DMS 273 treated with DMSO at 0.1 percent for 48 hours (cell line): ENCODE measurements around the gene PTPRC.
A peak's percentile ranks its signal among the peaks of the same experiment; 100 is the strongest.

Experiments
- DNase-seq: peaks from one replicate; lab custom pipeline; 2025; lab: John Stamatoyannopoulos, UW

The PTPRC gene

DNA sequence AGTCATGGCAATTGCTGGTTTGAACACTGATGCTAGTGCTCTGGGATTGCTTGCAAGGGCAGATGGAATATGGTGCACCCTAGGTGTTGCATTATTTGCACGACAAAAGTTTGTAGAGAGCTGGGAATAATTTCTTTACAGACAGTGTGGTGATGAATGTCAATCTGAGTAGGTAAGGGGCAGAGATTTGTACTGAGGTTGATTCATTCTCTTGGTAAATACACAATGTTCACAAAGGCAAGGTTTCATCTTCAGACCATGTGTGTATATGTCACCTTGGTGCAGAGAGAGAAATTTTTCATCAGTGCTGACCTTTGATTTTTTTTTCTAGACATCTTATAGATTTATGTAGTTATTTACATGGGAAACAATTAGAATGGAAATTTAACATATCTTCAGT, 5.0 kb downstream of the PTPRC start:
- DNase-seq: no peak

DNA sequence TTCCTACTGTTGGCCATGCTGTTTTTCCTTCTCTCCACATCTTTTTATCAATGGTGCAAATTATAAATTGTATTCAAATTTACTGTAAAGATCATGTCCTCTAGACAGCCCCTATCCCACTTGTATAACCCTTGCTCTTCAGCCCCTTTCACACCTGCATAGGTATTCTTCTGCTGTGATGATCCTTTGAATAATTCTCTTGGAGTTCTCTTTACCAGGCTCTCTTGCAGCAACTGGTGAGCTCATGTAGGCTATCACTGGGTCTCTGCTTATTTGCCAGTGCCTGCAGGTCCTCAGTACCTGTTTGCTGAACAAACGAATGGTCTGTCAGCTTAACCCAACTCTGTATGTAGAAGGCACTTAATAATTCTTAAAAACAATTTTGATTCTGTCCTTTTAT, 8.2 kb downstream of the PTPRC start:
- DNase-seq: no peak

DNA sequence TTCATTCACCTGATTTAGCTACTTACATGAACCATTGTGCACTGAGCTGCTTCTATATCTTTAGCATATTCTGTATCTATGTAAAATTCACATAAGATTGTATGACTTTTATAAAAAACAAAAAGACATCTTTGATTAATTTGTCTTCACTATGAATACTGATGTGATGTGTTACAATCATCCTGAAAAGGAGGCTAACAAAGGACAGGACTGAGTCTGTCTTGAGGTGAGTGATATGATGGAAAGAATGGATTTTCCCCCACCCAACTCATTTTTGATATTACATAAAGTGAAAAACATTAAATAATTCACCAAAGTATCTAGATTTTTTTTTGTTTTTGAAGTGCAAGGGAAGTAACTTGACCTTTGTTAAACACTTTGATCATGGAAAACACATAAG, 9.8 kb downstream of the PTPRC start:
- DNase-seq: no peak

DNA sequence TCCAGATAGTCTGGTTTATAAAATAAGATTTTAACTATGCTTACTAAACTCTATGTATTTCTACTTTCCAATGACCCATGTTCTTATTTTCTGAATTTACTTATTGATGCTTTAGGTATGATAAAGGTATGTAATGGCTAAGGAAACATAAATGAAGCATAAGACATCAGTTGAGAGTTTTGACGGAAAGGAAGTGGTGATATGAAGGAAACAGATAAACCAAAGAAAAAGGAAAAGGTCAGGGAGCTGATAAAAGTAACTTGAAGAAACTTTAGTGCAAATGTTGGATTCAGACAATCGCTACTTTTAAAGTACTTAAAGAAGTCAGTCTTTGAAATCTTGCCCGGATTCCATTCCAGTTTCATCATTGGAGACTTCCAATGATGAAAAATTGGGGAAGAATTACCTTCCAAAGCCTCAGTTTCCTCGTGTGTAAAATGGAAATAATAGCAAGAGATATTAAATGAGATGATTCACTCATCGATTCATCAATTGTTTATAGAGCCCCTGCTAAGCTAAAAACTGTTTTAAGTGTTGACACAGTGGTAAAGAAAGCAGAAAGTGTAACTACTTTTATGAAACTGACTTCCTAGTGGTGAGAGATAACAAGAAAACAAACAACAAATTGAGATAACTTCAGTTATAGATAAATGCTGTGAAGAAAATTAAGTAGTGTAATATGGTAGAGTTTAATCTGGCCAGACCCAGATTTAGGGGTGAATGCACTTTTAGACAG, 10.6 kb downstream of the PTPRC start:
- DNase-seq: no peak

DNA sequence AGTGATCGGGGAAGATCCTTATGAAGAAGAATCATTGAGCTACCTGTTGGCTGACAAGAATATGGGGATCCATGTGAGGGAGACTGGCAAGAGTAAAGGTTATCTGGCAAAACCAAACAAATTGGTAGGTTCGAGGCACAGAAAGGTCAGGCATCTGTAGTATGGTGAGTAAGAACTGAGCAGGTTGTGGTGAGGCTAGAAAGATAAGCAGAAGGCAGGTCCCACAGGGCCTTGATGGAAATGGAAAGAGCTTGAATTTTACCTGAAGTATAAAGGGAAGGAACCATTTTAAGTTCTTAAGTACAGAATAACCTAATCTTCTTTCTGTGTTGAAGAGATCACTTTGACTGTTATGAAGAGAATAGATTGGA, 11.1 kb downstream of the PTPRC start:
- no peak for DNase-seq

DNA sequence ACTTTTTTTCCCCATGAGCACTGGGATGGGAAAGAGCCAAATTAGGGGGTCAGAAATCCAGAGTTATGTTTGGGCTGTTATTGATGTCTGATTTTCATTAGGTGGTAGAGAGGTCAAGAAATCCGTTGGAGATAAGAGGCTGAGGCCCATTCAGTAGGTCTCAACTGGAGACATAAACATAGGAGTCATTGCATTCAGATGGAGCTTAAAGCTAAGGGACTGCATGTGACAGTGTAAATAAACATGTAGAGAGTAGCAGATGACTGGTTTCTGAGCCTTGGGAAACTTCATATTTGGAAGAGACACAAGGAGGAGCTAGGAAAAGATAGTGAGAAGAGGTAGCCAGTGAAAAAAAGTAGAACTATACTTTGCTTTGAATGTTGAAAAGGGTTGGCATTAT, 11.7 kb downstream of the PTPRC start:
- no peak for DNase-seq

DNA sequence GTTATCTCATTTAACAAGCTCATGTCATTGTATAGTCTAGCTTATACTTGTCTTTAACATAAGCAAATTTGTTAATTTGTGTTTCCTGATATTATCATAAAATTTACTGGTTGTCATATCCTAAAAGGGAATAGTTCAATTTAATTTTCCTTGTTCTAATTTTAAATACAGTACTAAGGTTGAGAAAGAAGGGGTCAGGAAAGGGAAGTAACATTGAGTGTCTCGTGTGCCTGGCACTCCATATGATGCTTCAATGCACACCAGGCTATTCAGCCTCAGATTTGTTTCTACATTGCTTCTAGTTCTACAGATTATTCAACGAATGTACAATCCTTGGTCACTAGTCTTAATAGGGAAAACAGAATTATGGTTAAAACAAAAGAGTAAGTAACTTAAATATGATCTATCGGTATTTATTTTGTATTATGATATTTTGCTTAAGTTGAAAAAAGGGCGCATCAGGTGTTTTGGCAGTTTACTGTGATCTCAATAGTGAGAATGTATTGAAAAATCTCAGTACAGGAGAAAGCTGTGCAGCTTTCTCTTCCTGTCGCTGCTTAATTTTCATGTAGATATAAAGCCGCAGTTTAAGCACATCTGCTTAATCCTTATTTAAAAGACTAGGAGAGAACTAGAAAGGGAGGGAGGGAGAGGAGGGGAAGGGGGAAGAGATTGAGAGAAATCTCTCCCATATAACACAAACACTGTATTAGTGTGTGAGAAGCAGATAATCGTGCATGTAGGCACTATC, 13.0 kb downstream of the PTPRC start:
- no peak for DNase-seq

DNA sequence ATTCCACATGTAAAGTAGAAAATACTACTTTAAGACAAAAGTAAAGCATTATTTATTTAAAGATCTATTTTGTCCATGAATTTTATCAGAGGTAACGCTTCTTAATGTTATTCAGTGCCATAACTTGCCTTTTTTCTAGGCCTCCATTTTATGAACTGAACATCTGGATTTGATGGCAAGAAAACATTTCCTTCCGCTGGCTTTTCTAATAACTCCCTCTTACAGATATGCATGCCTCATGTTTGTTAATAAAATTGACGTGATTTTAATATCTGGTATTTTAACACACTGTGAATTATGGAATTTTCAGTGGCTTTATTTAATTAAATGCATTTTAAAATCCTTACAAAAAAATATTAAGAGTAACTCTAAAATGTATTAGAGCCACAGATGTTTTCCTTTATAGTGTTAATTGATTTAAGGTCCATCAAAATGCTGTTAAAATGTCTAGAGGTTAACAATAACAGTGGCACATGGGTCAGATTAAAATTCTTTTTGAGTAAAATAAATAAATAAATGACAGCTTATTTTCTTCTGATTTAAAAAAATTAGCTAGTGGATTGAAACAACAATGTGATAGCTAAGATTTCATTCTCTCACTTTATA, 15.1 kb downstream of the PTPRC start:
- DNase-seq: no peak

DNA sequence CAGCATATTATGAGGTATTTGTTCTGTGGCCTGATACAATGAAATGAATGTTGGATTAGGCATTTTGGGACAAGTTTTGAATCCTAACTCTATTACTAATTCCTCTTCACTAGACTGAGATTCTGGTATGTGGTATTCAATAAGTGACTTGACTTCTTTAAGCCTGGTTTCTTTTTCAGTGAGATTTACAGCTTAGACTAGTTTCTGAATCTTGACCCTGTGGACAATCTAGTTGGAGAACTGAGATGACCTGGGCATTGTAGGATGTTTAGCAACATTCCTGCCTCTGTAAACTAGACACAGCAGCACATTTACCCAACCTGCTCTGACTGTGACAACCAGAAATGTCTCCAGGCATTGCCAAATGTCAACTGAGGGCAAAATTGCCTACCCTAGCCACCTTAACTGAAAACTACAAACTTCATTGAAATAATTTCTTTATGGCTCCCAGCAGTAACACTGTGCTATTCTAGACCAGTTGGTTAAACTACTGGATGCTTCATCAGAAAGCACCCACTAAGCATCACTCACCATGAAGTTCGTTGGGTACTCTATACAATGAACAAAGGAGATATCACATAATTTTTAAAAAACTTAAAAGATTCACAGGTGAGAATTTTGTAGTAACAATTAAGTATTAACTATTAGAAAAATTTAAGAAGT, 16.8 kb downstream of the PTPRC start:
- DNase-seq: no peak

DNA sequence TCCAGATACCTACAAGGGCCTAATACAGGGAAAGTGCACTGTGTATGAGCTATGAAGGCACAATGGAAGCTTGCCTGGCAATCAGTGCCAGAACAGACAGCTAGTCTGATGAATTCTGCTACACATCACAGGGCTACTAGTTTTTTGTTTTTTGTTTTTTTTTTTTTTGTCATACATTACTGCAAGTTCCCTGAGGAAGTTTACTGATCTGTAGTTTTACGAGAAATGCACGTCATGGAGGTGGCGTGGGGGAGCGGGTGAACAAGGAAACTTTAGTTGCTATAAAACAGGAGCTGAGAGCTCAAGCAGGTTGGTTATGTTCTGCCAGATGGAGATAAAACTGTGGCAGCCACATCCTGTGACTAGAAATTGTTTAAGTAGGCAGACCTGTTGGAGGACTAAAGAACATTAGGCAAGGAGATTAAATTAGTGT, 17.7 kb downstream of the PTPRC start:
- DNase-seq: no peak

DNA sequence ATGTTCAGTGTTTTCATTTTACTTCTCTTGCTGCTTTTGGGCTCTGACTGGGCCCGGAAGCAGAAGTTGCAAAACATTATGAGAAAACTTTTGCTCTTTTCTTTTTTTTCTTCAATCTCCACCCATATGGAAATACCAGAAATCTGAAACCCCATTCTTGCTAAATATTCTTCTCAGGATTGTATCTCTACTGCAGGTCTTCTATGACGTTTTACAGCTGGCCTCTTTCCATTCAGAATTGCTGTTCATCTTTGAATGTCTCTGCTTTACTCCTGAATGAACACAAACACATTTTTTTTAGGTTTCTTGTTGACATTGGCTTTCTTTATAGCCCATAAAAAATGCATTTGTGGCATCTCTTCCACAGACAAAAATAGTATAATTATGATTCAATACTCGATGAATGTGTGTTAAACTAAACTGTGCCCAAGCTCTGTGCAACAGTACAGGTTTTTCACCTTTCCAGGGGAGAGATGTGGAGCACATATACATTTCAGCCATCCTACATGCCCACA, 18.8 kb downstream of the PTPRC start:
- no peak for DNase-seq

DNA sequence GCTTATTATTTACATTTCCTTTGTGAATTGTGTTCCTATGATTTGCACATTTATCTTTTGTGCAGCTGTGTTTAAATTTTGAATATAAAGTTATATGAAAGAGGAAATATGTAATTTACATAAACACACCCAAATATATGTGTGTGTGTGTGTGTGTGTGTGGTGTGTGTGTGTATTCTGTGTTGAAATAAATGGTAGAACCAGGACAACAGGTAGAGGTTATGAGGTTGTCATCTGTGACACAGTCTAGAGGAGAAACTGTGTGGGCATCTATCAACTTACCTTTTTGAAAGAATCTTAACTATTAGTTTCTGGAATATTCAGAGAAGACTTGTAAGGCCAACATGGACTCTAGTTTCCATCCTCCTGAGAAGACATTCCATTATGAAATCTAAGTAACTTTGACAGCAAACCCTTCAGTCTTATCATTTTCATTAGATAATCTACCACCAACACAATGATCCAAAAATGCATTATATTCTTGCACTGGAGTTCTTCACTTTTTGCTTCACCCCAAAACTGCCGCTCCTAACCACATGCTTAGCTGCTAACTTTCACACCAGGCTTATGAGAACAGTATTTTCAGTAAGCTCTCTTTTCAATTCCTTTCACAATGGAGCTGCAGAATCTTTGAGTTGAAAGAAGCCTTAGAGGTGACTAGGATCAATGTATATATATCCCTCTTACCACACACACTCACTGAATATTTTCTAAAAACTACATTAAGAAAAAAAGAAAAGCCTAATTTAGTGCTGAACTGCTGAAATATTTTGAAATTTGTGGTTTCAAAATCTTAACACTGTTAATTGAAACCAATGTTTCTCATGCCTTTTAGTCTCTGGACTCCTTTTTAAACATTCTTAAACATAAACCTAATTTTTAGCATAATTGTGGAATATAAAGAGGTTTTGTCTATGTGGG, 21.8 kb downstream of the PTPRC start:
- no peak for DNase-seq

DNA sequence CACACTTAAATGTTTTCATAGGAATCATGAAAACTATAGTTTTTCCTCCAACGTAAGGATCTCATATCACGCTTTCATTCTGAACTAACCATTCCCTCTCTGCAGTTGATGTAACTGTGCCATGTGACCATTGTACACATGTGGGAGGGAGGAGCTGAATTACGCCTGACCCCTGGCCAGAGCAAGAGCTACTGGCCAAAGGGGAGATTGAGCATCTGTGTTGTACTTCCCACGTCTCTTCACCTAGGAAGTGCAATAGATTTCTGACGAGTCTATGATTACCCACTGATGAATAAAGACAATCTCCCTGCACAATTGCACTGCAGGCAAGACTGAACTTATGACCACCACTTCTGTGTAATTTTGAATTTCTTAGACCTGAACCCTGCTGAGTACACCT, 24.0 kb downstream of the PTPRC start:
- DNase-seq: no peak

DNA sequence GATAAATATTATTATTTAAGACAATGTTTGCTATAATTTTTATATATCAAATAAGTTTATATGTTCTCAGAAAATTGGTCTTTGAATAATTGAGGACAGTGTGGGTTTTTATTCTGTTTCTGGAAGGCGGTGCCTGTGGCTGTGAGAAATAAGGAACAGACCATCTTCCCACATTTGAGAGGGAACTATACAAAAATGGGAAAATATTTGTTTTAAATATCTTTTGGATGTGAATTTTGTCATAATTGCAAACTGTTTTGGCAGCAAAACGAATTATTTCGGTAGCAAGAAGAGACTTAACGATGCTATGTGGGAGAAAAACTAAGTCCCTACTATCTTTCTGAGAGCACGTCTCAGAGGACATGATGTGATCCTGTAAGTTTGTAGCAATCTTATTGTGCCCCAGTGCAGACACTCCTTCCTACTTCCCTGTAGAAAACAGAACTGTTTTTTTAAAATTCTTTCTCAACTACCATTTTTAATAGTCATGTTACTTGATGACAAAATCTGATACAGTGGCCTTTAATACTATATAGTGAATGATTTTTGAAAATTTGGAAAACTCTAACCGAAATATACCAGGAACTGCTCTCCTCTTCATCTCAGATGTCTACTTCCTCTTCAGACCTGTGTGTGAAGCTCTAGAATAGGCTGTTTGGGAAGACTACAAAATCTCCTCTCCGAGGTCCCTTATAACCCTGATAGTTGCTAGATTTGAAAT, 25.4 kb downstream of the PTPRC start:
- DNase-seq: no peak

DNA sequence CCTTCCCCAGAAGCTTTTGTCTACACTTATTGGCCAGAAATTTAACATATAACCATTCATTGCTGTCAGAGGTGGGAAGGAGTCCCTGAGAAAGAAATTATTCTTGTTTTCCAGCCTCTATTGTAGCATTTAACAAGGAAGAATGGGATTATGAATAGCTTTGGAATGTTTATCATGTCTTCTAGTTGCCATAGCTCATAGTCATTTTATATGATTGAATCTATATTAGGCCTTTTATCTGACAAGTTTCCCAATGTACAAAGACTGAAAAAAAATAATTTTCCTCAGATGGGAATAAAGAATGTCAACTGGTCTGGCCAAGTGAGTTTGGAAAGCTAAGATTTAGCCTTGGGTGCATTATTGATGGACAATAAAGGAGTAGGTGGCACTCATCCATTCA, 28.3 kb downstream of the PTPRC start:
- DNase-seq: no peak

DNA sequence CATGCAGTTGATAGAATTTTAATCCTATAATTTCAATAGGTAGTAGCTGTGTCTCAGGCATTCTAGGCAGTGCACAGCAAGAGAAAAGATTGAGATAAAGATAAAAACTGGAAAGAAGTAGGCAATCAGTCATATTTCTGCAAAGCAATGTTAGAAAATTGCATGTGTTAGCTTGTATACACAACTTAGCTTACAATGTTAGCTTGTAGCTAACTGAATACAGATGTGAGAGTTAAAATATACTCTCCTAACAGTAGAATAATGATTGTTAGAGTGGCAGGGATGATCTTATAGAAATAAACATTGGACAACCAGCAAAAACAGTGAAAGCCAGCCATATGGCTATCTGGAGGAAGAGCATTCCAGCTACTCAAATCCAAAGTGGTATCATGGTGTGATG, 29.0 kb downstream of the PTPRC start:
- no peak for DNase-seq

DNA sequence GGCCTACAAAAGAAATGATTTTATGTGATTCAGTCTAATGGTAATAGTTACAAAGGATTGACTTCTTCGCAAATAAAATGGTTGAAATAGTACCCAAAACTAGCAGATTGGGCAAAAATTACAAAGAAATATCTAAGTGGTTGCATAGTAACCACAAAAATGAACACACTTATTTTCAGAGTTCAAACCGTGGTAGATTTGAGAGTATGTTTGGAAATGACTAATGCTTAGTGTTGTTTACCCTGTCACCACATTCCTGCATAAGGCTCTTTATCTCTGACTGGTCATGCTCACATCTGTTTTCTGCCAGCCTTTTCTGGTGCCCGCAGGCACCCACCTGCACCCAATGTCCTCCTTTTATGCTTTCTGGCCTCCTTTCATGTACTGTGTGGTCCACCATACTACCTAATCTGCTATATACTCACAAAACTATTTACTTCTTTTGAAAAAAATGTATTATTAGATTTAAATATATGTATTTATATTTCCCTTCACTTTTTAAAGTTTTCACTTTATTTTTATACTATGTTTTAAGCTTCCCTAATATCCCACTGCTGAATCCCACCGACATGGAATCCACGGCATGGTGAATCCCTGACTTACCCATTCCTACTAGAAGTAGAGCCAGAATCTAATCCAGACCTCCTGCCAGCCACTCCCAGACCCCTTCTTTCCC, 30.3 kb downstream of the PTPRC start:
- DNase-seq: no peak

DNA sequence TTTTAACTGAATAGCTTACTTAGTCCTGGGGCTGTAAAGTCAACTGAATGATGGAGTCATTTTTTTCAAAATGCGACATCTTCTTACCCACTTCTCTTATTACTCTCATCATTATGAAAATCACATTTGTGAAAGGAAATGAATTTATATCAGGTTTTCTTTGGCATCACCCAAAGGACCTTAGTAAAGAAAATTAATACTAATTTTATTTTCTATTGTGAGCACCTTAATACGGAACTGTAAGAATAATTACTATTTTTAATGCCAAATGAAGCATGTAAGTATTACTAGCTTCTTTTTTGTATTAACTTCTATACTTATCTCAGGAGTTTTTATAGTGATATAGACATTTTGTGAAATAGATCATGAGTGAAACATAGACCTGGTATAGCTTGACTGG, 30.9 kb downstream of the PTPRC start:
- no peak for DNase-seq

DNA sequence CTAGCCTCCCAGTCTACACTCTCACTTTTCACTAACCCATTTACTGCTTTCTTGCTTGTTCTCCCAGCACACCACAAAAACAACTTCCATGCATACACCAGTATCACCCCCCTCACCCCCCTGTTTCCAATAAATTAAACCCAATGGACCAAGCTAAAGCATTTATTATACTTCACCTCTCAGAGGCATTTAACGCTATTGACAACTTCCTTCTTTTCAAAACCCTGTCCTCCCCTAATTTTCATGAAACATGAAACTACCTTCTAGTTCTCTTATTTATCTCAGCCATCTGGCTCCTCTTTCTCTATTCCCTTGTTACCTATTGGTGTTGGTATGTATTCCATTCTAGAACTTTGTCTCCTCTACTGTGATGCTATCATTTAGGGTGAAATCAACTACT, 32.3 kb downstream of the PTPRC start:
- peak; percentile 29 for DNase-seq

DNA sequence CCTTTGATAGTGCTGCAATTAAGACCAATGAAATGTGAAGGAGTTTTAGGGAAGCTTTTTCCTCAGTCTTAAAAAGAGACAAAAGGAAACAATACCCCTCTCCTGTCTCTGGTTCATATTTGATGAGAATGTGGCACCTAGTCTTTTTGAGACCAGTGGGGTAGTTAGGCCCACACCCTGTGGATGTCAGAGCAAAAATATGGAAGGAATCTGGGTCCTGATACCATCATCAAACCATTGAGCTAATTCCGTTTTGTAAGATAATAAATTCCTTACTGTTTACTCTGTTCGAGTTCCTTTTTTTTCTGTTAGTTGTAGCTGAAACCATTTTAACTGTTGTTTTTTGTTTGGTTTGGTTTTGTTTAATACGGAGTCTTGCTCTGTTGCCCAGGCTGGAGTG, 33.3 kb downstream of the PTPRC start:
- DNase-seq: no peak
